WI38 (cell line): ENCODE data around the gene CS.

ENCODE experiments used
- H3K4me3 ChIP-seq: 2 replicates; pipeline ENCODE4 v1.5.1; 2011; ENCODE audit warnings: low read depth, mild to moderate bottlenecking, control low read depth, low read length
- TF ChIP-seq, protein P1 (sequence below): IDR thresholded peaks from 2 replicates; pipeline ENCODE4 v1.5.1; 2012; ENCODE audit warnings: low read depth, mild to moderate bottlenecking, control low read depth, low read length

Gene CS

GRCh38 chr12:56230432-56231183 is 69.5 kb downstream of the CS start:
- no peak overlapping the region for H3K4me3 ChIP-seq
- TF ChIP-seq, protein P1, sequence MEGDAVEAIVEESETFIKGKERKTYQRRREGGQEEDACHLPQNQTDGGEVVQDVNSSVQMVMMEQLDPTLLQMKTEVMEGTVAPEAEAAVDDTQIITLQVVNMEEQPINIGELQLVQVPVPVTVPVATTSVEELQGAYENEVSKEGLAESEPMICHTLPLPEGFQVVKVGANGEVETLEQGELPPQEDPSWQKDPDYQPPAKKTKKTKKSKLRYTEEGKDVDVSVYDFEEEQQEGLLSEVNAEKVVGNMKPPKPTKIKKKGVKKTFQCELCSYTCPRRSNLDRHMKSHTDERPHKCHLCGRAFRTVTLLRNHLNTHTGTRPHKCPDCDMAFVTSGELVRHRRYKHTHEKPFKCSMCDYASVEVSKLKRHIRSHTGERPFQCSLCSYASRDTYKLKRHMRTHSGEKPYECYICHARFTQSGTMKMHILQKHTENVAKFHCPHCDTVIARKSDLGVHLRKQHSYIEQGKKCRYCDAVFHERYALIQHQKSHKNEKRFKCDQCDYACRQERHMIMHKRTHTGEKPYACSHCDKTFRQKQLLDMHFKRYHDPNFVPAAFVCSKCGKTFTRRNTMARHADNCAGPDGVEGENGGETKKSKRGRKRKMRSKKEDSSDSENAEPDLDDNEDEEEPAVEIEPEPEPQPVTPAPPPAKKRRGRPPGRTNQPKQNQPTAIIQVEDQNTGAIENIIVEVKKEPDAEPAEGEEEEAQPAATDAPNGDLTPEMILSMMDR: no peak

DNA sequence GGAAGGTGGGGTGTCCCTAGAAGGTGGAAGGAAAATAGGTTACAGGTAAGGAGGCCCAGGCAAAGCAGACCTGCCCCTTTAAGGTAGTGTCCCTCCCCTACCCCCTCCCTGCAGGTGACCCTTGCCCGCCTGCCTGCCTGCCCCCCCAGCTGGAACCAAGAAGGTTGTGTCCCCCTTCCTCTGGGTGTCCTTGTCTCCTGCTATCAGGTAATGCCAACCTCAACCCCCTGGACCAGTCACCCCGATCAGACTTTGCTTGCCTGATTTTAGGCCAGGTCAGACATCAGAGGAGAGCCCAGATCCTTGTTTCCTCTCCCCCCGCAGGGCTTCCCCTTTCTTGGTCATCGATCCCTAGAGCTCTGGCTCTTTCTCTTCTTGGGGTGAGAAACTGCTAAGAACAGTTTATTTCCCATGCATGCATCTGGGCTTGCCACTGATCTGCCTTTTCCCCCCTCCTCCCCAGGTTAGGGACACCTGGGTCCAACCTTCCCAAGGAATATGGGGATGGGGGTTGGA is 70.2 kb downstream of the CS start, which contains the start of gene SLC39A5:
Gene SLC39A5 (plus strand): TSS at position 136 of the 516 bp plus-strand sequence. CDS start 1,224 bp downstream, outside the sequence.
- no peak within 1 kb of the TSS for H3K4me3 ChIP-seq
- TF ChIP-seq, protein P1: no peak

GRCh38 chr12:56229082-56229481 is 71.0 kb downstream of the CS start:
- H3K4me3 ChIP-seq: no peak overlapping the region
- TF ChIP-seq, protein P1: no peak

- H3K4me3 ChIP-seq: peak overlapping the region; percentile 73
- TF ChIP-seq, protein P1: no peak
Measured at GRCh38 chr12:56224954-56225353, 75.2 kb downstream of the CS start.

GRCh38 chr12:56224102-56224701 is 75.9 kb downstream of the CS start, which contains the start of gene NABP2:
Gene NABP2 (plus strand): TSS chr12:56224342. CDS start chr12:56224857, 515 bp downstream.
- peak within 1 kb of the TSS; percentile 73 for H3K4me3 ChIP-seq
- TF ChIP-seq, protein P1: peak; percentile 63

GRCh38 chr12:56223571-56224101 is 76.5 kb downstream of the CS start:
- peak overlapping the region; percentile 37 for H3K4me3 ChIP-seq

More at GRCh38 chr12:56223571-56224101, 76.5 kb downstream of the CS start:
- TF ChIP-seq, protein P1: no peak
